GM10266 (cell line): ENCODE measurements around the gene BMP6.

Source experiments
- DNase-seq: peaks from one replicate; pipeline ENCODE4 v3.0.0; 2012; ENCODE audit errors: extremely low spot score
- CTCF ChIP-seq: IDR thresholded peaks from 2 replicates; pipeline ENCODE4 v1.5.1; 2012; ENCODE audit warnings: mild to moderate bottlenecking, low read depth; ENCODE audit not compliant: control insufficient read depth, insufficient read depth; ENCODE audit errors: missing control alignments

BMP6 gene

GRCh38 chr6:7902221-7902620 is 176.3 kb downstream of the BMP6 start:
- DNase-seq: no peak
- TF ChIP-seq CTCF: no peak

- no peak for DNase-seq
- TF ChIP-seq CTCF: no peak
Measured at GRCh38 chr6:7902867-7903266, 177.0 kb downstream of the BMP6 start.

- no peak for DNase-seq
Measured at GRCh38 chr6:7903673-7904072, 177.8 kb downstream of the BMP6 start.

GRCh38 chr6:7904654-7905319 is 178.9 kb downstream of the BMP6 start:
- DNase-seq: no peak
- TF ChIP-seq CTCF: no peak

More at GRCh38 chr6:7903673-7904072, 177.8 kb downstream of the BMP6 start:
- TF ChIP-seq CTCF: no peak

GRCh38 chr6:7905416-7905815 is 179.5 kb downstream of the BMP6 start:
- TF ChIP-seq CTCF: no peak
- DNase-seq: no peak

GRCh38 chr6:7906741-7907140 is 180.8 kb downstream of the BMP6 start:
- DNase-seq: no peak
- TF ChIP-seq CTCF: no peak

- TF ChIP-seq CTCF: no peak
- no peak for DNase-seq
Measured at GRCh38 chr6:7907159-7907558, 181.3 kb downstream of the BMP6 start.
